Right renal pelvis (tissue), 4 donors: Measurements from ENCODE around the gene POFUT2. TPM values are rescaled to one million over a fixed set of nuclear protein-coding genes. Genes with fewer than 3 reads are reported as not detected.

Experiments
- DNase-seq, 4 donors: peaks; one replicate each; pipeline ENCODE4 v3.0.0-alpha.2; 2013; ENCODE audit warnings: low read depth in 4 of 4, low spot score in 3 of 4, missing footprints in 1 of 4
- polyA plus RNA-seq, 4 donors: library from polyadenylated mRNA; unstranded; fragments of 120-200 nt; gene quantifications; one replicate each; pipeline ENCODE4 v1.2.1, GENCODE V29; 2013; ENCODE audit not compliant: insufficient read length in 4 of 4

Gene POFUT2
- polyA plus RNA-seq: 10 to 100 TPM; 34.6 to 42.1 (median 35.3) TPM

DNA sequence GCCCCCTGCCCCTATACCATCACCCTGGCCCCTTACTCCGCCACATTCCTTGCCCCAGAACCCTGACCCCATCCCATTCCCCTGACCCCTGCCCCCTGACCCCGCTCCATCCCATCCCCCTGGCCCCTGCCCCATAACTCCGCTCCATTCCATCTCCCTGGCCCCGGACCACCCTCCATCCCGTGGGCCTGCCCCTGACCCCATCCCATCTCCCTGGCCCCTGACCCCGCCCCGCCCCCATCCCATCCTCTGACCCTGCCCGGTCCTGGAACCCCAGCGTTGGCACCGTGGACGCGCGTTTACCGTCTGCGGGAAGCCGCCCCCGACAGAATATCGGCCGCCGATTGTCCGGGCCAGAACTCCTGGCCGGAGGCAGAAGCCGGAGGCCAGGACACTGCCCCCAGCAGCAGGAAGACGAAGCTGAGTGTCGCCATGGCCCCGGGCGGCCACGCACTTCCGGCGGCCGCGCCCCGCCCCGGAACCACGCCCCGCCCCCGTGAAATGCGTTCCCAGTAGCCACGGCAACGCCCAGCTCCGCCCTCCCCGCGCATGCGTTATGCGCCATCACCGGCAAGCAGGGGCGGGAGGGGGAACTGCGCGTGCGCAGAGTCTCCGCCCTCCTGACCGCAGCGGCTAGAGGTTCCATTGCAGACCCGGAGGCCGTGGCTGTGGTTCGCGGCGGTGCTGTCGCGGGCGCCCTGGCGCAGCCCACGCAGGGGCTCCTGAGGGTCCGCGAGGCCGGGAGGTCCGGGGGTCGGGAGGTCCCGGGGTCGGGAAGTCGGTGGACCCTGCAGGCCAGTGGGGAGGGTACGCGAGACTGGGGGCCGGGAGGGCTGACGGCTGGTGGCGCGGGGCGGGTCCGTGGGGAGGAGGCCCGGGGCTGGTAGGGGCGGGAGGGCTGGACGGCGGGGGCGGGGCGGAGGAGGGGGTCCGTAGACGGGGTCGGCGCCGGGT, at the start of gene POFUT2:
TSS of gene POFUT2 (minus strand) at position 458 of the 954 bp plus-strand sequence. CDS start at position 434, 24 bp downstream.
- peak; percentile 88 to 98 (median 90) for DNase-seq

DNA sequence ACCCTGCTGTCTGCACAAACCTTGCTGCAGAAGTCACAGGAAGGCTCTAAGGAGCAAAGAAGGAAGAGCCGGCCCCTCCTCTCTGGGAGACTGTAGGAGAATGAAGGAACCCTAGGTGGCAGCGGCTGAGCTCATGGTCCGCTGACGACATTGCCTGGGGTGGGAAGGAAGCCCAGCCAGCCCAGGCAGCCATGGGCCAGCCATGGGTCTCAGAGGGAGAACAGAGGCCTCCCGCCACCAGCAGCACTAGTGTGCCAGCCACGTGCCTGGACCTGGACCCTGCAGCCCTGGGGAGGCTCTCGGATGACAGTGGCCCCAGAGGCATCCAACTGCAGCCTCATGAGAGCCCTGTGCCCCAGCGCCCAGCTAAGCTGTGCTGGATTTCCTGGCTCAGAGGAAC, 49.2 kb upstream of the POFUT2 start:
- DNase-seq: no peak

- no peak for DNase-seq
These were observed 48.8 kb upstream of the POFUT2 start for GRCh38 chr21:45336535-45336810.

- DNase-seq: no peak
These were observed 48.3 kb upstream of the POFUT2 start for GRCh38 chr21:45335761-45336534.

DNA sequence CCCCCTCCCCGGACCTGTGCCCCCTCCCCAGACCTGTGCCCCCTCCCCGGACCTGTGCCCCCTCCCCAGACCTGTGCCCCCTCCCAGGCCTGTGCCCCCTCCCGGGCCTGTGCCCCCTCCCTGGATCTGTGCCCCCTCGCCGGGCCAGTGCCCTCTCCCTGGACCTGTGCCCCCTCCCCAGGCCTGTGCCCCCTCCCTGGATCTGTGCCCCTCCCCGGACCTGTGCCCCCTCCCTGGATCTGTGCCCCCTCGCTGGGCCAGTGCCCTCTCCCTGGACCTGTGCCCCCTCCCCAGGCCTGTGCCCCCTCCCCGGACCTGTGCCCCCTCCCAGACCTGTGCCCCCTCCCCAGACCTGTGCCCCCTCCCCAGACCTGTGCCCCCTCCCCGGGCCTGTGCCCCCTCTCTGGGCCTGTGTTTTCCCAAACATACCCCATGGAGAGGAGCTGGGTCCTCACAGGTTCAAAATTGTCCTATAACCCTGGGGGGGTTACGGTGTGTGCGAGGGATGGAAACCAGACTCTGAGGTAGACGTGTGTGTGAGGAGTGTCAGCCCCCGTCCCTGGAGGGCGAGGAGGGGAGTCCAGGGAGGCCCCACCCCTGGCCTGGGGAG, 47.6 kb upstream of the POFUT2 start:
- DNase-seq: no peak

DNA sequence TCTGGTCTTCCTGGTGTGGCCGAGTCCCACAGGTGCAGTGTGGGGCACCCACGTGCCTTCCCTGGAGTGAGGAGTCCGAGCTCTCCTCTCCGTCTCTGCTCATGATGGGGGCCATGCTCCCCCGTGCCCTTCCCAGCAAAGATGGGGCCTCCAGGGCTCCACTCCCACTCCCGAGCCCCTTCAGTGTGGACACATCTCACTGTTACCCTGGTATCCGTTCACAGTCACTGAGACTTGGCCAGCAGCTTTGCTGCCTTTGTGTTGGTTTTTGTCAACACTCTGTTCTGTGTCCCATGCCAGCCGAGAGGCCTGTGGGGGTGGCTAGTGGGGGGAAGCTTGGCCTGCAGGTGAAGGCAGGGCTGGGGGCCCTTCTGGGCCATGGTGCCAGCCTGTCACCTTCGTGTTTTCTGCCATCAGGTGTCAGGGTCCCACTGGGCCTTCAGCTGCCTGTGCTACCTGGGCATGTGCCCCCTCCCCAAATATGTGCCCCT, 46.9 kb upstream of the POFUT2 start:
- no peak for DNase-seq

DNA sequence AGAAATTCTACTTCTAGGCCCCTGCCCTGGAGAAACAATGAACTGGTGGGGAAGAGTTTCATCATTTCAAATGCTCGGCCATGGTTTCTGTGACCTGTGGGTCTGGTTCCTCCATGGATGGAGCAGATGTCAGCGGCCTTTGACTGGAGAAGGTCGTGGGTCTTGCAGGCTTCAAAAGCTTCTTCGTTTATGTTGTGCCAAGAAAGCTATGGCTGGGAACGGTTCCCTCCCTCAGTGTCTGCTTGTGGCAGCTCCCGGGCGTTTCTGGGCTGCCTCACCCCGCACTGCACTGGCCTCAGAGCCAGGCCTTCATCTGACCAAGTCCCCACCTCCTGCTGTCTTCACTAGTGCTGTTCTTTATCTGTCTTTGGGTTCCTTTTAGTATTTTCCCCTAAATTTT, 46.4 kb upstream of the POFUT2 start:
- no peak for DNase-seq

DNA sequence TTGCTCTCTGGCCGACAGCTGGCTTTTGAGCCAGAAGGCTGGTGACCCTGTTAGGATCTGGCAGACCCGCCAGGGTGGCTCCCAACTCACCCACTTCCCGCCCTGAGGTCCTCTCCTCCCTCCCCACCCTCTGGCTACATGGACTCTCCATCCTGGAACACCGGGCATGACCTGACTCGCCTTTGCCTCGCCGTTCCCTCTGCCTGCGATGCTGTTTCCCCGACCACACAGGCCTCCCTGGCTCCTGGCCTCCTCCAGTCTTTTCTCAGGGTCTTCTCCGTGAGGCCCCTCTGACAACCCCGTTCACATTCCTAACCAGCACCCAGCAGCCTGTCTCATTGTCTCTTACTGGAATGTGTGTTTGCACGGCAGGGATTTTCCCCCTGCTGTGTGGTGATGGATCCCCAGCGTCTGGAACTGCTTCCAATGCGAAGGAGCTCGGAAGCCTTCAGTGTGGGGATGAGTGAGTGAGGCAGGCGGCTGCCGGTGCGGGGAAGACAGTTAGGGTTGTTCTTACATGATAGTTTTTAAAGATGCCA, 46.0 kb upstream of the POFUT2 start:
- DNase-seq: no peak

DNA sequence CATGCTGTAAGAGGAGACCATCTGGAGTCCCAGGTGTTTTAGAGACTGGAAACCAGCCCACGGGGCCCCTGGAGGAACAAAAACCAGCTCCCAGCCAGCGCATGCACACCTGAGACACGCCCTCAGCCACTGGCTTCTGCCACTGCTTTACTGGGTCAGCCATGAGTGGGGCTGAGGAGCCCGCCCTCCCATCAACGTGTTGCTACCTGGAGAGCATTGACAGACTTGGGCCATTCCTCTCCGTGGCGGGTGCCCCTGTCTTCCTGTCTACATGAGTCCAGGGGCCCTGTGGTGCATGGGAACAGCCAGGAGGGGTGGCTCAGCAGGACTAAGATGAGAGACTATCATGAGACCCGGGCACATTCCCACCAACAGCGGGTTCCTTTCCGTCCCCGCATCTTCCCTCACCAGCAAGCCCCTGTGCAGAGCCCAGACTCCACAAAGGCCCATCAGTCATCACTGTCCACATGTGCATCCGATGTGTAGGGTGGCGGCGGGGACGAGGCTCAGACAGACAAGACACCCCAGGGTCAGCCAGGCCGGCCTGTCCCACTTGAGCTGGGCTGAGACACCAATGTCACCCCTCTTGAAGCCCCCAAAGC, 45.4 kb upstream of the POFUT2 start:
- DNase-seq: no peak

GRCh38 chr21:45332415-45332814, 44.7 kb upstream of the POFUT2 start:
- DNase-seq: no peak

- no peak for DNase-seq
These were observed 43.9 kb upstream of the POFUT2 start for GRCh38 chr21:45331531-45332147.

DNA sequence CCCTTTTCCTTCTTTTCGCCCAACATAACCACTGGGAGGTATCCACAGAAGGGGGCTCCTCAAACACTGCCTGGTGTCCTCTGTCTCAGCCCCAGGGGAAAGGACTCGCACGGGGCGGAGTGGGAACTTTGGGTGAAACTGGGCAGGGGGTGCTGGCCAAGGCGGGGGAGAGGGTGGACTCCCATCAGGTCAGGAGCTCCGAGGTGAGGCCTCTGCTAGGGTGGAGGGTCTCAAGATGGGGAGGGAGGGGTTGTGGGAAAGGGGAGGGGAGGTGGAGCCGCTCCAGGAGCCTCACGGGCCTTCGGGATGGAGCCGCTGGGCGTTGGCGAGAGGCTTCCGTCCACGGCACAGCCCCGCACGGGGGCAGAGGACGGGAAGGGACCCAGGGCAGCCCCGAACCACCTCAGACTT, 43.2 kb upstream of the POFUT2 start:
- DNase-seq: no peak

- DNase-seq: no peak
These were observed 42.5 kb upstream of the POFUT2 start for GRCh38 chr21:45330075-45330781.

DNA sequence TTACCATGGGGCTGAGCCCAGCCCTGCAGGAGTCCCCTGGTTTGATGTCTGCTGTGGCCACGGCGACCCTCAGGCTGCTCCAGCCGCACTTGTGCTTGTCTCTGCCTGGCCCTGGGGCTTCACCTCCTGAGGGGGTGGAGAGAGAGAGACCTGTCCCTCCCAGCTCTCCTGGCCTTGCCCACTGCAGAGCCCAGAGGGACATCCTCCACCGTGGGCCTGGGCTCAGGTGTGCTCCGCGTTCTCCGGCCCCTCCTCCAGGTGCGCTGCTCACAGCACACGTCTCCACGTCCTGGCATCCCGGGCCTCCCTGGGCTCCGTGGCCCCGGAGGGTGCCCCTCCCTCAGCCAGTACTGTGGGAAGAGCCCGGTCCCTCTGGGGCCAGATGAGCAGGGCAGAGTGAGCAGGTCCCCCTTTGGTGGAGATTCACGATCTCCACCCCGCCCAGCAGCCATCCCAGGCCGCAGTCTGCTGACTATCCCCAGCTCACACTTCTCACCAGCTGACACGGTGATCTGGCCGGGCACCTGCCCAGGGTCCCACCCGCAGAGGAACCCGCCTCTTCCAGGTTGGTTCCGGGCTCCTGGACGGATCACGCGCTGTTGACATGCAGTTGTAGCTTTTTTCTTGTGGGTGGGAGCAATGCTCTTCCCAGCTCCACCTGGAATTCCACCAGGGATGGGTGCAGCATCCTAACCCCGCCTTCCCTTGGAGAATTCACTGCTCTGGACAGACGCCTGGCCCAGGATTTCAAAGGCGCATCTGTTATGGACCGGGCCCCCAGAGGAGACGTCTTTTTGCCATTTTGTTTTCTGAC, 41.8 kb upstream of the POFUT2 start:
- DNase-seq: no peak

- no peak for DNase-seq
These were observed 40.8 kb upstream of the POFUT2 start for GRCh38 chr21:45328198-45329091.

- DNase-seq: no peak
These were observed 39.9 kb upstream of the POFUT2 start for GRCh38 chr21:45327441-45328197.
